Memory B cell (primary cell): ENCODE measurements around the gene GPR25.
A peak's percentile ranks its signal among the peaks of the same experiment; 100 is the strongest.

Experiments
- ATAC-seq: fragments of 150-1000 bp; cut with Tn5 transposase; 2 replicates; pipeline ENCODE4 v1.10.0; 2021; ENCODE audit warnings: low read depth, mild to moderate bottlenecking, moderate library complexity
- DNase-seq, 2 donors: peaks; one replicate each; pipeline ENCODE4 v3.0.0; 2022; ENCODE audit warnings: low spot score in 2 of 2
- H3K27ac Mint-ChIP-seq: one replicate; pipeline ENCODE4 v1.8.0; 2022; ENCODE audit warnings: mild to moderate bottlenecking, moderate library complexity, mixed read lengths
- H3K27me3 Mint-ChIP-seq: one replicate; pipeline ENCODE4 v1.8.0; 2022; ENCODE audit warnings: mixed read lengths
- H3K36me3 Mint-ChIP-seq: one replicate; pipeline ENCODE4 v1.8.0; 2022; ENCODE audit warnings: mild to moderate bottlenecking, mixed read lengths
- H3K4me1 Mint-ChIP-seq: one replicate; pipeline ENCODE4 v1.8.0; 2022; ENCODE audit warnings: mixed read lengths
- H3K4me3 Mint-ChIP-seq: one replicate; pipeline ENCODE4 v1.8.0; 2022; ENCODE audit warnings: mild to moderate bottlenecking, moderate library complexity, mixed read lengths
- H3K9me3 Mint-ChIP-seq: one replicate; pipeline ENCODE4 v1.8.0; 2022; ENCODE audit warnings: mixed read lengths

GPR25 gene

DNA sequence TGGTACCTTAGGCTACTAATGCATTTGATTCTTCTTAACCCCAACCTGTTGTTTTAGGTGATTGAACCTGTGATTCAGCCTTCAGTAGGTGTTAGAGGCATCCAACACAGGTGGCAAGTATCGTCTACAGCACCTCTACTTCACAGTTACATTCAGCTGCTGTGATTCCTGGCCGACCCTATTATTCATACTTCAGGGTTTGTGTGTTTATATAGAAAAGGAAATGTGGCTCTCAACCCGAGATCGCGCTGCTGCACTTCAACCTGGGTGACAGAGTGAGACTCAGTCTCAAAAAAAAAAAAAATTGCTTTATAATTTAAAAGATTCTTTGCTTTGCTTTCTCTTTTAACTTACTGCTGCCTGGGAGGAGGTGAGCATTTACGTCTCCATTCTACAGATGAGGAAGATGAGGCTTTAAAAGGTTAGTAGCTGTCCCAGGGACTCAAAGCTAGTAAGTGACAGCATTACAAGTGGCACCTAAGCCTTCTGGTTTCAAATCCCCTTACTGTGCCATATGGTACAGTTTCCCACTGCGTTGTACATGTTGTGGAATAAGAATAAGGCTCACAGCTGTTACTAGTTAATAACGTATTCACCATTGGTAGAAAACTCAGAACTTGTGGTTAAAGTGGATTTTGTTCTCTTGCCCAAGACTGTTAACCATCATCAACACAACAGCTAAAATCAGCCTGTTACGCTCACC lies 9.9 kb upstream of the GPR25 start:
- H3K36me3 Mint-ChIP-seq, result no peaks in the 10 kb centered on the region
- H3K4me3 Mint-ChIP-seq, result peak overlapping the region; percentile 59
- H3K4me1 Mint-ChIP-seq, result peaks cover 29% of the 10 kb centered on the region
- ATAC-seq, result peak; percentile 63
- no peaks in the 10 kb centered on the region for H3K27me3 Mint-ChIP-seq
- no peaks in the 10 kb centered on the region for H3K9me3 Mint-ChIP-seq
- no peak for DNase-seq
- H3K27ac Mint-ChIP-seq, result peak overlapping the region; percentile 90

DNA sequence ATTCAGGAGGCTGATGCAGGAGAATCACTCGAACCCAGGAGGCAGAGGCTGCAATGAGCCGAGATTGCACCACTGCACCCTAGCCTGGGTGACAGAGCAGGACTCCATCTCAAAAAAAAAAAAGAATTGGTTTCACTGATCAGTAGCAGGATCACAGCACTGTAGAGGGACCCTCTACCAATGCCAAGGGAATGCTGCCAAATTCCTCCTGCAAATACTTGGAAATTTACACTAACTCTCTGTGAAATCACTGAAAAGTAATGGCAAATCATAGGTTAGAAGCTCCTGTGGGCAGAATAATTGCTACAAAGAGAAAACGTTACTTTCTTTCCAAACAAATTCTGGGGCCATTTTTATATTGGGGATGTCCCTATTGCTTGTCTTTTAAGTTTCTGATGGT lies 6.7 kb upstream of the GPR25 start:
- no peaks in the 10 kb centered on the region for H3K36me3 Mint-ChIP-seq
- no peak overlapping the region for H3K4me3 Mint-ChIP-seq
- H3K4me1 Mint-ChIP-seq, result peaks cover 44% of the 10 kb centered on the region
- H3K27me3 Mint-ChIP-seq, result no peaks in the 10 kb centered on the region
- no peaks in the 10 kb centered on the region for H3K9me3 Mint-ChIP-seq
- no peak overlapping the region for H3K27ac Mint-ChIP-seq
- no peak for DNase-seq
- ATAC-seq, result no peak

DNA sequence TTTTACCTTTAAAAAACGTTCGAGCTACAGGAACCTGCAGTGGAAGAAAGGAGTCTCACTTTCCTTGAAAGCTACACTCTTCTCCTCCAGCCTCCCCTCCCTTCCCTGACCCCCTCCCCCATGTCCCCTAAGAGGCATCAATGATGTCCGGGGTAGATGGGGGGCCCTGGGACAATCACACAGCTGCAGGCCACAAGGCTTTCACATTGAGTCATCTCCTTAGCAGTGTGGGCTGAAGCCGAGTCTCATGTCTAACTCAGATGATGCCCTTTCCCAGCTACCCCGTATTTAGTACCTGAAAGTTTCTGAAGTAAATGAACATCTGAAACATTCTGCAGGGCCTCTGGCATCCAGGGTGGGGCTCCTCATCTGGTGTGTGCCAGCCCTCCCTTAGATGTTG lies 6.3 kb upstream of the GPR25 start:
- Mint-ChIP-seq H3K9me3 (no peaks in the 10 kb centered on the region), H3K36me3 (no peaks in the 10 kb centered on the region), H3K27ac (no peak overlapping the region), H3K27me3 (no peaks in the 10 kb centered on the region), H3K4me1 (peaks cover 48% of the 10 kb centered on the region), H3K4me3 (no peak overlapping the region)
- DNase-seq (no peak), ATAC-seq (no peak)

DNA sequence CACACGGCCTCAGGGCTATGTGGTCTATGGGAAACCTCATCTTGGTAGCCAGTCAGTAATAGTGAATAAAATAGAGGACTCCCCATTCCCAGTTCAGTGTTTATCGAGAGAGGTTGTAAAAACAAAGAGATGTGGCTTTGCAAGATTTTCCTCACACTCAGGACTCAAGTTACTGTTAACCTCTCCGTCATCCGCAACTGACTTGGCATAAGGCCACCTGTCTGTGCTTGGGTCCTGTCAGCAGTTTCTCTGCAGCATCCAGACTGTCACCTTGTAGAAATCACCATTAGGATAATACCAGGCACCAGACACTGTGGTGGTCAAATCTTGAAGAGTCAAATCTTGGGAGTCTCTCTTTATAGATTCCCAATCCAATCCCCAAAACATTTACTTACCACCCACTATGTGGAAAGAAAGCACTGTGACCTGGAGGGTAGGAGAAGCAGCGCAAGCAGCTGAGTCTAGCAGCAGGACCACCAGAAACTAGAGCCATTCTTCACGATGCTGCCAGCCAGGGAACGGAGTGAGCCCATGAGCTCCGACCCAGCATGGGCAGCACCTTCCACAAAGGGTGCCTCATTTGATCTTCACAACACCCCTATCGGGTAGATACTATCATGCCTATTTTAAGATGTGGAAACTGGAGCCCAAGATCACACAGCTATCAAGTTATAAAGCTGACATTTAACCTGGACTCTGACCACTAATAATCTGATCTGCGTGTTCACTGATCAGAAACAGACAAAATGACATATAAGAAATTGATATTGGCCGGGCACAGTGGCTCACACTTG lies 5.6 kb upstream of the GPR25 start:
- H3K36me3 Mint-ChIP-seq, result no peaks in the 10 kb centered on the region
- no peaks in the 10 kb centered on the region for H3K9me3 Mint-ChIP-seq
- no peak for DNase-seq
- H3K27ac Mint-ChIP-seq, result no peak overlapping the region
- no peak overlapping the region for H3K4me3 Mint-ChIP-seq
- H3K4me1 Mint-ChIP-seq, result peaks cover 51% of the 10 kb centered on the region
- ATAC-seq, result no peak
- H3K27me3 Mint-ChIP-seq, result no peaks in the 10 kb centered on the region

DNA sequence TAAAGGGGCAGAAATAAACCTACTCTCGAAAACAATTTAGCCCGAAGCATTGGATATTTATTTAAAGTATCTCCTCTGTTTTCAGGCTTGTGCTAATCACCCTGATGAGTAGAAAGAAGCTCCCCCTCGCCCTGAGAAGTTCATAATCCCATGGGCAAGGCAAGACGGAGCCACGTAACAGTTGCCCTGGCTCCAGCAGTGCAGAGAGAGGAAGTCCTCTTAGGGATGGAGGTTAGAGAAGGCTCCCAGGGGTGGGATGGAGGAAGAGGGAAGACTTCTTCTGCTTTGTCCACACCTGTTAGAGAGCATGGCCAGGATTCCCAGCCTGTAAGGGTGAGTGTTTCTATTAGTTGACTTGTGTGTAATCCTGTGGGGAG lies 3.4 kb upstream of the GPR25 start:
- Mint-ChIP-seq H3K4me1 (peaks cover 47% of the 10 kb centered on the region), H3K27me3 (peaks cover 1% of the 10 kb centered on the region), H3K4me3 (peak overlapping the region; percentile 80), H3K27ac (peak overlapping the region; percentile 88), H3K9me3 (no peaks in the 10 kb centered on the region), H3K36me3 (no peaks in the 10 kb centered on the region)
- ATAC-seq (peak; percentile 3), DNase-seq (no peak)

DNA sequence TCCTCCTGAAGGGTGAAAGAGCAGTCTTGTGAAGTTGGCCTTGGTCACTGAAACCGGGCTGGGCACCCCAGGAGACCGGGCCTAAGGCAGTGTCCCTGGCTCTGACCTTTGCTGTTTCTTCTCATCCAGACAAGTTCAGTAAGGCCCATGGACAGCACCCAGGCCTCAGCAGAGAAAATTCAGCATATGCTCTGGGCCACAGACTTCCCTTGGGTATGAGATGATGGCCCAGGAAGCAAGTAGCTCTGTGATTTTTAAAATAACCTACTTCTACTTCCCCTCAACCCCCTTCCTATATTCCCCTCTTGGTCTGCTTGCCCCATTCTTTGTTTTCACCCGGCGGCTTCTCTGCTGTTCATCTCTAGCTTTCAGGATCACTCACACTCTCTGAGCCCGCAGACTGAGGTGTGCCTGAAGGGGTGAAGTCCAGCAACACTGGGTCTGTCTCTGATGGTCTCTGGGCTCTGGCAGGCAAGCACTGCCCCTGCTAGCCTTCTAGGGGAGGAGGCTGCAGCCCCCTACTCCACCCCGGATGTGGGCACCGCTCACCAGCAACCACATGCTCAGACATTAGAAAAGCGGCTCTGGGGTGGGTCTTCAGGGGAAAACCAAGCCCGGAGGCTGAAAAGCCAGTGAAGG lies 2.9 kb upstream of the GPR25 start:
- ATAC-seq (peak; percentile 49), DNase-seq (no peak)
- peak overlapping the region; percentile 80 for H3K4me3 Mint-ChIP-seq
- peaks cover 50% of the 10 kb centered on the region for H3K4me1 Mint-ChIP-seq
- no peaks in the 10 kb centered on the region for H3K9me3 Mint-ChIP-seq
- no peaks in the 10 kb centered on the region for H3K36me3 Mint-ChIP-seq
- peaks cover 3% of the 10 kb centered on the region for H3K27me3 Mint-ChIP-seq
- H3K27ac Mint-ChIP-seq, result peak overlapping the region; percentile 88

DNA sequence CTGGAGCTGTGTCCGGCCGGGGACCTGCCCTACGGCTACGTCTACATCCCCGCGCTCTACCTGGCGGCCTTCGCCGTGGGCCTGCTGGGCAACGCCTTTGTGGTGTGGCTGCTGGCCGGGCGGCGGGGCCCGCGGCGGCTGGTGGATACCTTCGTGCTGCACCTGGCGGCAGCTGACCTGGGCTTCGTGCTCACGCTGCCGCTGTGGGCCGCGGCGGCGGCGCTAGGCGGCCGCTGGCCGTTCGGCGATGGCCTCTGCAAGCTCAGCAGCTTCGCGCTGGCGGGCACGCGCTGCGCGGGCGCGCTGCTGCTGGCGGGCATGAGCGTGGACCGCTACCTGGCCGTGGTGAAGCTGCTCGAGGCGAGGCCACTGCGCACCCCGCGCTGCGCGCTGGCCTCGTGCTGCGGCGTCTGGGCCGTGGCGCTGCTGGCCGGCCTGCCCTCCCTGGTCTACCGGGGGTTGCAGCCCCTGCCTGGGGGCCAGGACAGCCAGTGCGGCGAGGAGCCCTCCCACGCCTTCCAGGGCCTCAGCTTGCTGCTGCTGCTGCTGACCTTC lies 412 bp downstream of the GPR25 start:
- Mint-ChIP-seq H3K27me3 (peaks cover 5% of the 10 kb centered on the region), H3K27ac (peak overlapping the region; percentile 92), H3K36me3 (no peaks in the 10 kb centered on the region), H3K9me3 (no peaks in the 10 kb centered on the region), H3K4me1 (peaks cover 42% of the 10 kb centered on the region), H3K4me3 (peak overlapping the region; percentile 80)
- DNase-seq (no peak), ATAC-seq (no peak)

DNA sequence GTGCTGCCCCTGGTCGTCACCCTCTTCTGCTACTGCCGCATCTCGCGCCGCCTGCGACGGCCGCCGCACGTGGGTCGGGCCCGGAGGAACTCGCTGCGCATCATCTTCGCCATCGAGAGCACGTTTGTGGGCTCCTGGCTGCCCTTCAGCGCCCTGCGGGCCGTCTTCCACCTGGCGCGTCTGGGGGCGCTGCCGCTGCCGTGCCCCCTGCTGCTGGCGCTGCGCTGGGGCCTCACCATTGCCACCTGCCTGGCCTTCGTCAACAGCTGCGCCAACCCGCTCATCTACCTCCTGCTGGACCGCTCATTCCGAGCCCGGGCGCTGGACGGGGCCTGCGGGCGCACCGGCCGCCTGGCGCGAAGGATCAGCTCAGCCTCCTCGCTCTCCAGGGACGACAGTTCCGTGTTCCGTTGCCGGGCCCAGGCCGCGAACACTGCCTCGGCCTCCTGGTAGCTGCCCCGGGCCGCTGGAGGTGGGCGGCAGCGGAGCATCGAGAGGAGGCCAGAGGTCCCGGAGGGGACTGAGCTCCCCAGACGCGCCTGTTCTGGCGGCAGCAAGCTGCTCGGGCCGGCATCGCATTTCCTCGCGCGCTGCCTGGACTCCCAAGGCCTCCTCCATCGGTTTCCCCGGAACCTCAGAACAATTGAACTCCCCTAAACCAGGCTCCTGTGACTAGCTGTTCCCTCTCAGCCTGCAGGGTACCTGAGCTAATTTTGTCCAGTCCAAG lies 1.1 kb downstream of the GPR25 start:
- Mint-ChIP-seq H3K27me3 (peaks cover 5% of the 10 kb centered on the region), H3K4me1 (peaks cover 45% of the 10 kb centered on the region), H3K27ac (peak overlapping the region; percentile 92), H3K4me3 (peak overlapping the region; percentile 80), H3K36me3 (no peaks in the 10 kb centered on the region), H3K9me3 (no peaks in the 10 kb centered on the region)
- ATAC-seq, result peak; percentile 65
- peak in 1 of 2 donors; percentile 56 for DNase-seq

DNA sequence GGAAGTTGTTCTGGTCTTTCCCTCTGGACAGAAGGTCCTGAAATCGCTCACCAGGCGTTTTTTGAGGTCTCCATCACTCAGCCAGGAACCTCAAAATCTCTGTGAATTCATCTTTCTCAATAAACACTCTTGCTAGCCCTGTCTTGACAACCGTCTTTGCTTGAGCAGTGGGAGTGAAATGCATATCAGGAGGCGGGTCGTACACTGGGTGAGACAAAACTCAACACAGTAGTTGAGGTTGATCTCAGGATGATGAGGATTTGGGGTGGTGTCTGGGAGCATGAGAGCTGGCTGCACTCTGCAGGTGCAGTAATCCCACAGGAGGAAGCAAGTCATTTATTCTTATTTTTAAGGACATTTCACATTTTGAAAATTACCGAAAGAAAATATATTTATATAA lies 1.9 kb downstream of the GPR25 start:
- H3K4me1 Mint-ChIP-seq, result peaks cover 41% of the 10 kb centered on the region
- ATAC-seq (no peak), DNase-seq (no peak)
- peak overlapping the region; percentile 80 for H3K4me3 Mint-ChIP-seq
- H3K27ac Mint-ChIP-seq, result peak overlapping the region; percentile 92
- H3K27me3 Mint-ChIP-seq, result peaks cover 5% of the 10 kb centered on the region
- no peaks in the 10 kb centered on the region for H3K9me3 Mint-ChIP-seq
- H3K36me3 Mint-ChIP-seq, result no peaks in the 10 kb centered on the region

DNA sequence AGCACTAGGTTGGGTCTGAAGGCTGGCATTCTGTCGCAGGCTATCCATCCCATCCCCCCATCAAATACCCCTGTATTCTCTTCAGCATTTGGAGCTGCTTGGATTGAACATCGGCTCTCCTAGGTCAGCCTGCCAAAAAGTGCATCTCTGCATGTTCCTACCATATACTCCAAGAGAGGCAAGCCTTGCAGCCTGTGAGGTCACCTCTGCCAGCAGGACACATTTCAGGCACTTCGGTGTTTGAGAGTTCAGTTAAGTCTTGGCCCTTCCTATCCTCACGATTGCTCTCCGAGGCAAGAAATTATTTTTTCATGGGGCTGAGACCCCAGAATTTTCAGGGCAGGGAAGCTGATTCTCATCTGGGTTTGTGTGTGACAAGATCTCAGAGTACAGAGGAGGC lies 2.6 kb downstream of the GPR25 start:
- Mint-ChIP-seq H3K27me3 (peaks cover 5% of the 10 kb centered on the region), H3K27ac (no peak overlapping the region), H3K9me3 (no peaks in the 10 kb centered on the region), H3K4me1 (peaks cover 36% of the 10 kb centered on the region), H3K36me3 (no peaks in the 10 kb centered on the region), H3K4me3 (no peak overlapping the region)
- ATAC-seq (no peak), DNase-seq (no peak)

DNA sequence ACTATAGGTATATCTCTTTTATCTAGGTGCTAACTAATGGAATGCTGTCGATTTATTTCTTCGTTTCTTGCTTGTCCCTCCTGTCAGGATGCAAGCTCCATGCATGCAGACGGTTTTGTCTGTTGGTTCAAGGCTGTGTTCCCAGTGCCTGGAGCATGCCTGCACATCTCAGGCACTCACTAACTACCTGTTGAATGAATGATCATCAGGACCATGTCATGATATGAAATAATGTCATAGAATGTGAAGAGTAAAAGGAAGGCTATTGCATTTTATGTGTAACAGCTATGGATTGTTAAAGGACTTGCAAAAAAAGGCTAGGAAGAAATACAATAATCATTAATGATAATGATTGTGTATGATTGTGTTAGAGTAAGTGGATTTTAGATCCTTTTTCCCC lies 4.2 kb downstream of the GPR25 start:
- no peak overlapping the region for H3K4me3 Mint-ChIP-seq
- peaks cover 5% of the 10 kb centered on the region for H3K27me3 Mint-ChIP-seq
- no peak overlapping the region for H3K27ac Mint-ChIP-seq
- no peaks in the 10 kb centered on the region for H3K36me3 Mint-ChIP-seq
- no peak for ATAC-seq
- no peaks in the 10 kb centered on the region for H3K9me3 Mint-ChIP-seq
- DNase-seq, result no peak
- peaks cover 22% of the 10 kb centered on the region for H3K4me1 Mint-ChIP-seq

DNA sequence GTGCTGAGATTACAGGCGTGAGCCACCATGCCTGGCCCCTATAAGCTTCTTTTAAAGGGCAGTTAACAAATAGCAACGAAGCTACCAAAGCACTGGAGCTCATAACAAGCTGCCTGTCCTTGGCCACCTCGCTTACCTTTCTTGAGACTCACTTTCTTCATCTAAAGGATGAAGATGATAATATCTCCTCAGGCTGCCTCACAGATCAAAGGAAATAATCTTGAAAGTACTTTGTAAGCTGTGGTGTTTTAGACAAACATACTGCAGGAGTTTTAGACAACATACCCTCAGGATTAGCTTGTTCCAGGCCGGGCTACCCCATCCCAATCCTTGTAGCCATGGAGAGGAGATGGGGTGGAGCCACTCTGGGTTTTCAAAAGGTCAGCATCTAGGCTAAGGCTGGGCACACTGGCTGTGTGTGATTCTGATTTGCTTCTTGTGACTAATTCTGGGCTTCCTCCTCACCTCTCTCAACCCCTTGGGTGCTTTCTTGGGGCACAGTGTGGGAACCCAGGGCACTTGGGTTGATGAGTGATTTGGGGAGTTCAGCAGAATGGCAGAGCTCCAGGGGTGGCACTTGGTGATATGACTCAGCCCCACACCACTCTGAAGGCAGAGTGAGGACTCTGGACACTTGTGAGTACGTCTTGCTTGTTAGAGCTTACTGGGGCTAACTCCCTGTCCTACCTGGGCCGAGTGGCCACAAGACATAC lies 5.2 kb downstream of the GPR25 start:
- DNase-seq, result peak in 1 of 2 donors; percentile 9
- no peak for ATAC-seq

DNA sequence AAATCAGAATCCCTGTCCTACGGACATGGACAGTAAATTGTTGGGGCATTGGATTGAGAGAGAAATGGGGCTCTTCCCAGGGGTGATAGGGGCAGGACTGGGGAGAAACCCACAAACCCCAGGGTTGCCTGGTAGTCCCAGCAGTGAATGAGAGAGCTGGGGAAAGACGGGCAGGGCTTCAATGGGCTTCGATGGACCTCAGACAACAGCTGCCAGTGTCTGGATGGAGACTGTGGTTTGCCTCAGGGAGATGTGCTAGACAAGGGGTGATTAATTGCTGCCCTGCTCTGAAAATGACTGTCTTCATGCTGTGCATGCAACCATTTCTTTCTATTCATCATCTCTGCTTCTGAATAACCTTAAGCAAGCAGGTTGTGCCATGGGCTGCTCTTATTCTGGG lies 7.4 kb downstream of the GPR25 start:
- H3K9me3 Mint-ChIP-seq, result no peaks in the 10 kb centered on the region
- no peaks in the 10 kb centered on the region for H3K36me3 Mint-ChIP-seq
- no peak overlapping the region for H3K4me3 Mint-ChIP-seq
- DNase-seq (no peak), ATAC-seq (no peak)
- peaks cover 2% of the 10 kb centered on the region for H3K27me3 Mint-ChIP-seq
- H3K27ac Mint-ChIP-seq, result no peak overlapping the region
- peaks cover 12% of the 10 kb centered on the region for H3K4me1 Mint-ChIP-seq

More for the DNA sequence above, 5.2 kb downstream of the GPR25 start:
- no peaks in the 10 kb centered on the region for H3K36me3 Mint-ChIP-seq
- H3K4me3 Mint-ChIP-seq, result no peak overlapping the region
- peaks cover 20% of the 10 kb centered on the region for H3K4me1 Mint-ChIP-seq
- H3K27ac Mint-ChIP-seq, result no peak overlapping the region
- peaks cover 5% of the 10 kb centered on the region for H3K27me3 Mint-ChIP-seq
- no peaks in the 10 kb centered on the region for H3K9me3 Mint-ChIP-seq
